ENCODE measurements around the gene ZNF385C. TPM values are rescaled to one million over a fixed set of nuclear protein-coding genes. Genes with fewer than 3 reads are reported as not detected.

ZNF385C gene
- total RNA-seq, 2 donors from 2014 or later, result 1.3 TPM; not detected in 1

DNA sequence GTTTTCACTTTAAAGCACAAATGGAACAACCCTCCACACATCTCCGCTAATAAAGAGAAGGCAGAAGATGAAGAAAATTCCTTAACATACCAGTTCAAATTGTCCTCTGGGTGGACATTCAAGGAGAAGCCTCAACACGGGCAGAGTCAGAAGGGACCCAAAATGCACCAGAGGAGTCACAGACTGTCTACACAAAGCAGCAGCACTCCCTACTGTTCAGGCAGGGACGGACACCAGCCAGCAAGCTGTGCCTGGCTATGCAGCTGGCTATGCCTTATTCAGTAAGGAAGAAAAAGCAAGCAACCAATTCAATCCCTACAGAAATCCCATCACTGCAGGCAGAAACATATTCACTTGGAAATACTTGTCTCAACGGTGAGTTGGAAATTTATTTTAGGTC, 89.1 kb downstream of the ZNF385C start:
- Histone ChIP-seq H3K9me3 (no peaks in the 10 kb centered on the region), H3K4me3 (no peak overlapping the region), H3K27me3 (no peaks in the 10 kb centered on the region), H3K36me3 (replicated peaks in 1 of 2; ENCODE audit: insufficient read depth in 1 of 2, low read depth in 2 of 2) (no peaks in the 10 kb centered on the region), H3K4me1 (peaks cover 21% of the 10 kb centered on the region), H3K27ac (no peak overlapping the region)
- intact Hi-C loops (cut with DNase I), result no loop called here
- 73 to 82% methylated on average over 4 of the region's 4 CpGs for WGBS, 2 donors
- TF ChIP-seq POLR2A (IDR thresholded peaks at IDR 0.05) (no peak), CTCF (IDR thresholded peaks at IDR 0.05) (no peak)
- no peak for DNase-seq
- ATAC-seq, result no peak

DNA sequence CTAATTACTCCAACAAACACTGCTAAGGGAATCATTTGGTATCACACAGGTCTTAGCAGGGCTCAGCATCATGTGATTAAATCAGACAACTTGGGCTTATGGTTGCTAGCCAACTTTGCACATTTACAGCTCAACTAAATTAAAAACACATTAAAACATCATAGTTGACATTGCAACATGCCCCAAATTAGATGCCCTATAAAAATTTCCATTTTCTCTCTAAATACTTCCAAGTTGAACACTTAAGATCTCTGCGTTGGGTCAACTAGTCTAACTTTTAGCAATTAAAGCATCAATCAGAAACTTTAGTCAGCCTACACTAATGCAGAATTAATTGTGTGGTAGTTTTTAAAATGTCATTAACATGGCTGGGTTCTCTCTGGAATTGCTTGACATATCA, 93.1 kb downstream of the ZNF385C start:
- H3K4me1 ChIP-seq, result peaks cover 11% of the 10 kb centered on the region
- no peaks in the 10 kb centered on the region for H3K27me3 ChIP-seq
- H3K27ac ChIP-seq, result no peak overlapping the region
- 87 to 88% methylated on average over 1 of the region's 1 CpG for WGBS, 2 donors
- DNase-seq, result no peak
- intact Hi-C loops (cut with DNase I), result no loop called here
- H3K9me3 ChIP-seq, result no peaks in the 10 kb centered on the region
- H3K4me3 ChIP-seq, result no peak overlapping the region
- H3K36me3 ChIP-seq (replicated peaks in 1 of 2; ENCODE audit: insufficient read depth in 1 of 2, low read depth in 2 of 2), result no peaks in the 10 kb centered on the region
- TF ChIP-seq POLR2A (IDR thresholded peaks at IDR 0.05), result no peak
- no peak for TF ChIP-seq CTCF (IDR thresholded peaks at IDR 0.05)
- no peak for ATAC-seq

DNA sequence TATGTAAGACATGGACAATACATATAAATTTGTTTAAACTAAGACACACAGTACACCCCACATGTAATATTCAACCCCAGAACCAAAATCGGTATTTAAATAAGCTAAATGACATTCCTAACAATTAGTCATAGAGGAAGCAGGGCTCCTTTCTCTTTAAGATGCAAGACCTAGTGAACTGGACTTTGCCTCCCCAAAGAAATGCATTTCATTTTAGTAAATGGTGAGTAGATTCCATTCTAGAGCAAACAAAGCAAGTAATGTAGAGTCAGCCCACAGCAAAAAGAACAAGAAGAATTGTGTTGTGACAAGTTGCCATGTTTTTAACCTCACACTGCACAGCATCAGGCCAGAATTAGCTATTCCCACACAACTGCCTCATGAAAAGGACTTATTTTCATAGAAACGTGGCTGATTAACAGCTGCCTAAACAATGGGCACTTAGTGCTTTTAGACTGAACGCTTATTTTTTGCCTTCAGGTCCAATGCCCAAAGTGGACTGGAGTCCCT, 95.4 kb downstream of the ZNF385C start:
- no peak overlapping the region for H3K4me3 ChIP-seq
- DNase-seq (no peak), ATAC-seq (no peak)
- H3K27me3 ChIP-seq, result no peaks in the 10 kb centered on the region
- H3K9me3 ChIP-seq, result no peaks in the 10 kb centered on the region
- peaks cover 5 to 7% of the 10 kb centered on the region in 2 donors for H3K36me3 ChIP-seq (replicated peaks in 1 of 2; ENCODE audit: insufficient read depth in 1 of 2, low read depth in 2 of 2)
- no peak for TF ChIP-seq CTCF (IDR thresholded peaks at IDR 0.05)
- TF ChIP-seq POLR2A (IDR thresholded peaks at IDR 0.05), result no peak
- WGBS, 2 donors, result 33 to 37% methylated on average over 3 of the region's 3 CpGs
- intact Hi-C loops (cut with DNase I), result no loop called here
- H3K27ac ChIP-seq, result peak overlapping the region in 1 of 4 donors; percentile 30
- peaks cover 11% of the 10 kb centered on the region for H3K4me1 ChIP-seq

DNA sequence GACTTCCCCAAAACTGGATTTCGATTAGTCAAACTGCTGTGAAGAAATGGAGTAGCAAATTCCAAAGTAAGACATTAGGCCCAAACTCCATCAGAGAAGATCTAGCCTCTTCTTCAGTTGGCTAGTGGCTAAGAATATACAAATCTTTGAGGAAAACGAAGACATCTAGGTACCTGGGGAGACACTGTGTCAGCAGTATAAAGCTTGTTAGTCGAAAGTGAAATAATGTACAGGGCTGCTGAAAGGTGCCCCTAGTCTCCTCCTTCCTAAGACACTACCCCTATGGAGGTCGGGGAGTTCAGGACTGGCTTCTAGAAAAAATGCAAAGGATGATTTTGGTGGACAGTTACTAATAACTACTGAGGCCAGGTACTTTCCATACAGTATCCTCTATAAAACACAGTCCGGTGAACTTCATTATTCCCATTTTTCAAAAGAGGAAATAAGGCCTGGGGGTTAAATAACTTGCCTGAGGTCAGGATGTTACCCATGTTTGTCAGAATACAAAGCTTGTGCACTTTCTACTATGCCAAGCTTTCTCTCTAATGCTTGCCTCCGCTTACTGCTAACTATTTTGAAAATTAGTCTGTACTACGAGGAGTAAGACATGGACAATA, 96.0 kb downstream of the ZNF385C start:
- no peak for TF ChIP-seq CTCF (IDR thresholded peaks at IDR 0.05)
- TF ChIP-seq POLR2A (IDR thresholded peaks at IDR 0.05), result no peak
- WGBS, 2 donors, result 79 to 82% methylated on average over 7 of the region's 7 CpGs
- H3K27me3 ChIP-seq, result no peaks in the 10 kb centered on the region
- no peak for DNase-seq
- no peak overlapping the region for H3K4me3 ChIP-seq
- ATAC-seq, result no peak
- H3K9me3 ChIP-seq, result no peaks in the 10 kb centered on the region
- intact Hi-C loops (cut with DNase I), result no loop called here
- no peak overlapping the region for H3K27ac ChIP-seq
- H3K4me1 ChIP-seq, result peaks cover 10% of the 10 kb centered on the region
- H3K36me3 ChIP-seq (replicated peaks in 1 of 2; ENCODE audit: insufficient read depth in 1 of 2, low read depth in 2 of 2), result peaks cover 10 to 13% of the 10 kb centered on the region in 2 donors

DNA sequence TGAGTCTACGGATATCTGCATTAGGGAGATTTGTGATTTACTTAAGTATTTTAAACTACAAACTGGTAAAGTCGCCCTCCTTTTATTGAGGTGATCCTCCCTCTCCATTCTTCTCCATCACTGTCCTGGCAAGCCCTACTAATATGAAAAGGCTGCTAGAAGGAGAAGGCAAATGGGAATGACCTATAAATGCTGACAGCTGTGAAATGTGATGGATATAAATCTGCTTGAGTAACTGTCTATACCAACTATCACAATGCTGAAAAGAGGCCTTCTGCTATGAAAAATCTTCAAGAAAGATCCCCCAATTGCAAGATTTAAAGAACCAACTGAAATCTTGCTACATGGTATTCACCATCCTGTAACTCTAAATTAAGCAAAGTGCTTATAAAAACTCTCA, 96.5 kb downstream of the ZNF385C start:
- TF ChIP-seq CTCF (IDR thresholded peaks at IDR 0.05) (no peak), POLR2A (IDR thresholded peaks at IDR 0.05) (no peak)
- 79 to 84% methylated on average over 2 of the region's 2 CpGs for WGBS, 2 donors
- no peak for ATAC-seq
- no peaks in the 10 kb centered on the region for H3K9me3 ChIP-seq
- H3K27me3 ChIP-seq, result no peaks in the 10 kb centered on the region
- intact Hi-C loops (cut with DNase I), result no loop called here
- H3K36me3 ChIP-seq (replicated peaks in 1 of 2; ENCODE audit: insufficient read depth in 1 of 2, low read depth in 2 of 2), result peaks cover 10 to 17% of the 10 kb centered on the region in 2 donors
- H3K27ac ChIP-seq, result no peak overlapping the region
- peaks cover 7% of the 10 kb centered on the region for H3K4me1 ChIP-seq
- no peak for DNase-seq
- H3K4me3 ChIP-seq, result no peak overlapping the region

Data from body of pancreas (tissue), 4 donors.